Breast epithelium (tissue), 4 donors: ENCODE results near the gene GBP7. TPM values are rescaled to one million over a fixed set of nuclear protein-coding genes. Genes with fewer than 3 reads are reported as not detected.

ENCODE experiments used
- DNase-seq, 2 donors: peaks; one replicate each; pipeline ENCODE4 v3.0.0-alpha.2; 2019; ENCODE audit warnings: low spot score in 2 of 2
- H3K27ac ChIP-seq, 2 donors: fragments of 200-600 bp; sonication (generic) in 1 of 2; one replicate each; pipeline ENCODE4 v1.5.1; 2016 to 2019; ENCODE audit warnings: mild to moderate bottlenecking in 1 of 2
- H3K27me3 ChIP-seq, 2 donors: fragments of 200-600 bp; sonication (generic) in 1 of 2; one replicate each; pipeline versions ENCODE4 v1.5.1 to v1.6.0; 2017 to 2019; ENCODE audit warnings: control low read depth in 1 of 2, mild to moderate bottlenecking in 1 of 2
- H3K36me3 ChIP-seq: fragments of 200-600 bp; one replicate; pipeline ENCODE4 v1.5.1; 2019
- H3K4me1 ChIP-seq, 2 donors: fragments of 200-600 bp; sonication (generic); one replicate each; pipeline ENCODE4 v1.5.1; 2016 to 2019; ENCODE audit warnings: control low read depth in 1 of 2
- H3K4me3 ChIP-seq, 3 donors: fragments of 200-600 bp; sonication (generic); 1 replicate in 2 of 3; 2 replicates in 1 of 3; pipeline ENCODE4 v1.5.1; 2016 to 2019; ENCODE audit warnings: mild to moderate bottlenecking in 3 of 3, moderate library complexity in 2 of 3
- H3K9me3 ChIP-seq, 2 donors: fragments of 200-600 bp; sonication (generic) in 1 of 2; one replicate each; pipeline ENCODE4 v1.5.1; 2016 to 2019; ENCODE audit warnings: control low read depth in 1 of 2
- POLR2A ChIP-seq: fragments of 450-650 bp; IDR thresholded peaks from one replicate; pipeline ENCODE4 v1.6.1; 2016; ENCODE audit warnings: antibody characterized with exemption, mild to moderate bottlenecking, moderate library complexity
- POLR2AphosphoS5 ChIP-seq, 3 donors: sonication (generic); formaldehyde crosslinking; IDR thresholded peaks; one replicate each; pipeline ENCODE4 v1.6.1; 2017; ENCODE audit warnings: antibody characterized with exemption in 3 of 3
- intact Hi-C: fragments of 100-400 bp; cut with DNase I; formaldehyde crosslinking; loops from one replicate; pipeline ENCODE4 v1.15.1; 2023; ENCODE audit warnings: low total_unique reads
- total RNA-seq, 3 donors: library from RNA; depleted of rRNA; stranded (reverse); fragments of >200 nt; gene quantifications; one replicate each; pipeline ENCODE4 v1.1.0, GENCODE V29; 2016
- TF ChIP-seq, protein P1 (sequence below), 3 donors: fragments of 450-650 bp; IDR thresholded peaks; one replicate each; pipeline ENCODE4 v1.5.1; 2016 to 2017; ENCODE audit warnings: antibody characterized with exemption in 3 of 3, mild to moderate bottlenecking in 3 of 3, moderate library complexity in 3 of 3

The GBP7 gene
- total RNA-seq, 3 donors from 2014 or later = not detected

DNA sequence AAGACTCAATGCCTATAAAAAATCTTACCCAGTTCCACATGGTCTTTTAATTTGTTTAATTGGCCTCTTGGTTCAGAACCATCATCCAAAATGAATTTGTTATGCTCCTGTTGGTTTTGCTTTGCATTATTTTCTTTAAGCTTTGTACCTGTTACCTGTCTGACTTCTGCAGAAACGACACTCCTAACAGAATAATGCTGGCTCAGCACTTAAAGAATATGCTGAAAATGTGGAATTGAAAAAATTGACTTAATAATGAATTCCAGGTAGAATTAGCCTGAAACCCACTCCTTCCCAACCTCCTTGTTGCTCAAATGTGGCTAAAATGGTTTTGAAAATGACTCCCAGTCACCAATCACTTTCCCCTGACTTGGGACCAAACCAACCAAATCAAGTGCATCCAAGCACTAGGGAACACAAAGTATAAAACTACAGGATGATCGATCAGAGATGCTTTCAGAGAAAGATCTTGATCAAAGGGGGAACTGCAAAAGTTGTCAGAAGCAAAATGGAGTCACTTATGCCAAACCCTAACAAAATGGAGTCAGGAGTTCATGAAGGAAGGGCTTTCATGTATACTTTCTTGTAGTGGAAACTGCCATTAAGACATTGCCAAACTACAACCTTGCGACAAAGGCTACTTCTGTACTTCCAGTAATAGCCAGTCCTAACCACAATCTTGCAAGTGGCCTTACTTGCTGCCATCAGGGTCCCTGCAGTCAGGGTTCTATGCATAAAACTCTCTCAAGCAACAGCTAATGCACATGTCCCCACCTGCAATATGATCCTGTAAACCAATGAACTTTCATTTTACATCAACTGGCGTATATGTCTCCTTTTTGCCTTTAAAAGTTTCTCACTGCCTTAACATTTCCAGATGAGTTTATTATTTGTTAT lies 5.4 kb downstream of the GBP7 start:
- Histone ChIP-seq H3K4me3 (no peak overlapping the region), H3K36me3 (no peaks in the 10 kb centered on the region), H3K27me3 (no peaks in the 10 kb centered on the region), H3K4me1 (no peaks in the 10 kb centered on the region), H3K9me3 (no peaks in the 10 kb centered on the region), H3K27ac (no peak overlapping the region)
- intact Hi-C loops = no loop called here
- TF ChIP-seq POLR2AphosphoS5 (IDR thresholded peaks at IDR 0.05) = no peak
- DNase-seq = no peak

DNA sequence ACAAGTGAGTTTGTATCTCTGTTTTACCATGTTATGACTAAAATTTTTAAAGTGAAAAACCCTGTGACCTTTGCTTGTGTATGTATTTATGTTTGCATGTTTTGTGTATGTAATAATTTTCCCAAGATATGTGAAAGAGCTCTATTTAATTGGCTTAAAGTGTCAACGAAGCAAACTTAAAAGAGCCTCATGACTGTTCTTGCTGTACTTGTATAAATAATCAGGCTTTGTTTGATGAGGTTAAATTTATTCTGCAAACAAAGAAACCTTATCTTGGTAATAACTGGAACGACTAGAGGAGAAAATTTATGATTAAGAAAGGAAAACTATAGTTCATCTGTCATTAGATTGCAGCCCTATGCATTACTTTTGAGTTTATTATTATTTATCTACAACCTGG lies 6.6 kb downstream of the GBP7 start:
- intact Hi-C loops = no loop called here
- H3K27me3 ChIP-seq = no peaks in the 10 kb centered on the region
- DNase-seq = no peak
- H3K27ac ChIP-seq = no peak overlapping the region
- no peaks in the 10 kb centered on the region for H3K36me3 ChIP-seq
- H3K4me1 ChIP-seq = no peaks in the 10 kb centered on the region
- TF ChIP-seq, protein P1, sequence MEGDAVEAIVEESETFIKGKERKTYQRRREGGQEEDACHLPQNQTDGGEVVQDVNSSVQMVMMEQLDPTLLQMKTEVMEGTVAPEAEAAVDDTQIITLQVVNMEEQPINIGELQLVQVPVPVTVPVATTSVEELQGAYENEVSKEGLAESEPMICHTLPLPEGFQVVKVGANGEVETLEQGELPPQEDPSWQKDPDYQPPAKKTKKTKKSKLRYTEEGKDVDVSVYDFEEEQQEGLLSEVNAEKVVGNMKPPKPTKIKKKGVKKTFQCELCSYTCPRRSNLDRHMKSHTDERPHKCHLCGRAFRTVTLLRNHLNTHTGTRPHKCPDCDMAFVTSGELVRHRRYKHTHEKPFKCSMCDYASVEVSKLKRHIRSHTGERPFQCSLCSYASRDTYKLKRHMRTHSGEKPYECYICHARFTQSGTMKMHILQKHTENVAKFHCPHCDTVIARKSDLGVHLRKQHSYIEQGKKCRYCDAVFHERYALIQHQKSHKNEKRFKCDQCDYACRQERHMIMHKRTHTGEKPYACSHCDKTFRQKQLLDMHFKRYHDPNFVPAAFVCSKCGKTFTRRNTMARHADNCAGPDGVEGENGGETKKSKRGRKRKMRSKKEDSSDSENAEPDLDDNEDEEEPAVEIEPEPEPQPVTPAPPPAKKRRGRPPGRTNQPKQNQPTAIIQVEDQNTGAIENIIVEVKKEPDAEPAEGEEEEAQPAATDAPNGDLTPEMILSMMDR (IDR thresholded peaks at IDR 0.05) = no peak
- TF ChIP-seq POLR2A = no peak
- TF ChIP-seq POLR2AphosphoS5 (IDR thresholded peaks at IDR 0.05) = no peak
- no peak overlapping the region for H3K4me3 ChIP-seq
- H3K9me3 ChIP-seq = no peaks in the 10 kb centered on the region

DNA sequence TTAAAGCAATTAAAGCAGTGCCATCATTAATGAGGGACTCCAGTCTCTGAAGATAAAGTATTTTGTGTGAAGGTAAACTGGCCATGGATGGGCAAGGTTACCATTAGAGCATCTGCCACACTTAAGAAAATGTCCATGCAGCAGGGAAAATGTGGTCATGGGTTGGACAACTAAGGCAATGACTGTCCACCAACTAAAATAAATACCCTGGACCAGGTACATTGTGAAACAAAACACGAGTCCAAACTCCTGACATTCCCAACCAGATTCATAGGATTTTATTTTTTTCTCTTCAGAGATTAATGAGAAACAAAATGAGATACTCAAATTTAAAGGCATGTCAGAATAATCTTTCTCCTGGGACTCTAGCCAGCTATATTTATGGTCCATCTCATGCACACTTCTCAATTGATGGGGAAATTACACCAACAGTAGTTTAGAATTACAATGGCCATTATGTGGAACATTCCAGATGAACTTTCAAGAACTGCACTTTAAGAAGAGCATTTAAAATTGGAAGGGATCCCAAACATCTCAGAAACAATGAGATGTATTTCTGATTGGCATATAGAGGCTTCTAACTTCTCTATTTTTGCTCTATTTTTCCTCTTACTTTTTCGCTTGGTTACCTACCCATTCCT lies 8.1 kb downstream of the GBP7 start:
- Histone ChIP-seq H3K27me3 (no peaks in the 10 kb centered on the region), H3K27ac (no peak overlapping the region), H3K9me3 (no peaks in the 10 kb centered on the region), H3K4me3 (no peak overlapping the region), H3K36me3 (no peaks in the 10 kb centered on the region), H3K4me1 (no peaks in the 10 kb centered on the region)
- intact Hi-C loops = no loop called here
- no peak for DNase-seq
- TF ChIP-seq, protein P1 (IDR thresholded peaks at IDR 0.05) = no peak
- TF ChIP-seq POLR2A = no peak
- TF ChIP-seq POLR2AphosphoS5 (IDR thresholded peaks at IDR 0.05) = no peak

DNA sequence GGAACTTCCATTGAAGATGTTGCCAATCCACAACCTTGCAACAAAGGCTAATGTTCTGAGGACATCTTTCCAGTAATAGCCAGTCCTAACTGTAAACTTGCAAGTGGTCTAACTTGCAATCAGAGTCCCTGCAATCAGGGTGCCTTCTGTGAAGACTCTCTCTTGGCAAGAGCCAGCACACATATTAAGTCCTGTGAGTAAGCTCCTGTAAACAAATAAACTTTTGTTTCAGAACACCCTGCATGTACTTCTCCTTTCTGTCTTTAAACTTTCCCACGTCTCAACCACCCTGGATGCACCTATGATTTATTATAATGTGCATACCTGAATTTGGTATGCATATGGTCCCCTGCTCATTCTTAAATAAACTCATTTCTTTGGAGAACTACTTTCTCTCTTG lies 9.1 kb downstream of the GBP7 start:
- no peak for DNase-seq
- no peak overlapping the region for H3K27ac ChIP-seq
- TF ChIP-seq POLR2AphosphoS5 (IDR thresholded peaks at IDR 0.05) = no peak
- H3K36me3 ChIP-seq = no peaks in the 10 kb centered on the region
- H3K9me3 ChIP-seq = no peaks in the 10 kb centered on the region
- H3K4me3 ChIP-seq = no peak overlapping the region
- intact Hi-C loops = no loop called here
- no peaks in the 10 kb centered on the region for H3K4me1 ChIP-seq
- no peaks in the 10 kb centered on the region for H3K27me3 ChIP-seq

DNA sequence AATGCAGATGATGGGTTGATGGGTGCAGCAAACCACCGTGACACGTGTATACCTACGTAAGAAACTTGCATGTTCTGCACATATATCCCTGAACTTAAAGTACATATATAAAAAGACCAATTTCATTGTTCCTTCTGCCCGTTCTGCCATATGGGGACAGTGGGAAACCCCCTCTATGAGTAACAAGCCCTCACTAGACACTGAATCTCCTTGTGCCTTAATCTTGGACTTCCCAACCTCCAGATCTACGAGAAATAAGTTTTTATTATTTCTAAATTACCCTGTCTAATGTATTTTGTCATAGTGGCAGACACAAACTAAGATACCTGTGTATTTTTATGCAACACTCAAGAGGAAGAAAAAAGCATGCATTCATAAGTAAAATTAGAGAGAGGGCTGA lies 10.0 kb downstream of the GBP7 start:
- intact Hi-C loops = no loop called here
- Histone ChIP-seq H3K27ac (no peak overlapping the region), H3K4me3 (no peak overlapping the region), H3K27me3 (no peaks in the 10 kb centered on the region), H3K36me3 (no peaks in the 10 kb centered on the region), H3K9me3 (peaks cover 0 to 6% of the 10 kb centered on the region in 2 donors), H3K4me1 (no peaks in the 10 kb centered on the region)
- TF ChIP-seq POLR2A = no peak
- TF ChIP-seq POLR2AphosphoS5 (IDR thresholded peaks at IDR 0.05) = no peak
- TF ChIP-seq, protein P1 (IDR thresholded peaks at IDR 0.05) = no peak
- DNase-seq = no peak

DNA sequence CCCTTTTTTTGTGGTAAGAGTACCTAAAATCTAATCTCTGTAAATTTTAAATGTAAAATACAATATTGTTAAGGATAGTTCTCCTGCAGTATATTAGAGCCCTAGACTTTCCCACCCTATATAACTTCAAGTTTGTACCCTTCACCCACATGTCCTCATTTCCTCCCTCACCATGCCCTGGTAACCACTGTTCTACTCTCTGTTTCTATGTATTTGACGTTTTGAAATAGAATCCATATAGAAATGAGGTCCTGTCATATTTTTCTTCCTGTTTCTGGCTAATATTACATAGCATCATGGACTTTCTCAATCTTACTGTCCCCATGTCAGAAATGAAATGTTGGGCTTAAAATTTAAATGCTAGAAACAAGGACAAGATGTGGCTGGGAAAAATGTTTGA lies 24.8 kb downstream of the GBP7 start:
- Histone ChIP-seq H3K36me3 (no peaks in the 10 kb centered on the region), H3K27ac (no peak overlapping the region), H3K27me3 (no peaks in the 10 kb centered on the region), H3K4me1 (no peaks in the 10 kb centered on the region), H3K9me3 (no peaks in the 10 kb centered on the region), H3K4me3 (no peak overlapping the region)
- intact Hi-C loops = no loop called here
- TF ChIP-seq, protein P1 (IDR thresholded peaks at IDR 0.05) = no peak
- TF ChIP-seq POLR2AphosphoS5 (IDR thresholded peaks at IDR 0.05) = no peak
- TF ChIP-seq POLR2A = no peak
- DNase-seq = no peak
